Kidney epithelial cell (primary cell): ENCODE data around the gene FOXA3. TPM values are rescaled to one million over a fixed set of nuclear protein-coding genes. Genes with fewer than 3 reads are reported as not detected.

ENCODE experiments used
- DNase-seq: peaks from one replicate; pipeline ENCODE4 v3.0.0-alpha.2; 2010; ENCODE audit warnings: low read depth
- H3K27me3 ChIP-seq: 2 replicates; pipeline ENCODE4 v1.6.0; 2011; ENCODE audit warnings: low read length; ENCODE audit not compliant: control insufficient read depth, insufficient read depth
- H3K36me3 ChIP-seq: 2 replicates; pipeline ENCODE4 v1.5.1; 2011; ENCODE audit warnings: low read length; ENCODE audit not compliant: control insufficient read depth, insufficient read depth
- H3K4me3 ChIP-seq: 2 replicates; pipeline ENCODE4 v1.5.1; 2011; ENCODE audit warnings: low read depth, mild to moderate bottlenecking, control low read depth, low read length
- CTCF ChIP-seq: IDR thresholded peaks from 2 replicates; pipeline ENCODE4 v1.5.1; 2011; ENCODE audit warnings: mild to moderate bottlenecking, moderate library complexity, low read length, control low read depth, inconsistent platforms; ENCODE audit not compliant: insufficient read depth, poor library complexity, severe bottlenecking
- total RNA-seq: library from RNA; depleted of rRNA; stranded (reverse); fragments of >200 nt; gene quantifications from 2 replicates; pipeline ENCODE4 v1.2.3, GENCODE V29; 2015

FOXA3 gene
- total RNA-seq, 1 donor from 2014 or later: 0.50 TPM

- no peak for TF ChIP-seq CTCF
- no peak overlapping the region for H3K4me3 ChIP-seq
- H3K27me3 ChIP-seq: no peaks in the 10 kb centered on the region
- peaks cover 10% of the 10 kb centered on the region for H3K36me3 ChIP-seq
- no peak for DNase-seq
Observed at GRCh38 chr19:45823182-45823581, 40.9 kb upstream of the FOXA3 start.

- H3K36me3 ChIP-seq: peaks cover 10% of the 10 kb centered on the region
- no peaks in the 10 kb centered on the region for H3K27me3 ChIP-seq
- no peak overlapping the region for H3K4me3 ChIP-seq
- DNase-seq: no peak
- no peak for TF ChIP-seq CTCF
Observed at GRCh38 chr19:45824041-45824471, 40.1 kb upstream of the FOXA3 start.

- no peak overlapping the region for H3K4me3 ChIP-seq
- peaks cover 12% of the 10 kb centered on the region for H3K36me3 ChIP-seq
- no peak for TF ChIP-seq CTCF
- DNase-seq: no peak
- H3K27me3 ChIP-seq: no peaks in the 10 kb centered on the region
Observed at GRCh38 chr19:45824531-45825262, 39.4 kb upstream of the FOXA3 start.

GRCh38 chr19:45825263-45825605 is 38.9 kb upstream of the FOXA3 start:
- Histone ChIP-seq H3K4me3 (no peak overlapping the region), H3K36me3 (peaks cover 12% of the 10 kb centered on the region), H3K27me3 (no peaks in the 10 kb centered on the region)
- TF ChIP-seq CTCF: no peak
- no peak for DNase-seq

GRCh38 chr19:45825917-45826893 is 37.9 kb upstream of the FOXA3 start:
- H3K36me3 ChIP-seq: peaks cover 12% of the 10 kb centered on the region

More at GRCh38 chr19:45825917-45826893, 37.9 kb upstream of the FOXA3 start:
- Histone ChIP-seq H3K27me3 (no peaks in the 10 kb centered on the region), H3K4me3 (no peak overlapping the region)
- DNase-seq: no peak
- no peak for TF ChIP-seq CTCF
